Measurements from ENCODE around the gene CAMKMT. TPM values are rescaled to one million over a fixed set of nuclear protein-coding genes. Genes with fewer than 3 reads are reported as not detected.
"Not testable (repeated sequence)": the region's sequence is repeated elsewhere in the genome, so short reads cannot be mapped to it uniquely, and the experiment has no call there.

The CAMKMT gene
- total RNA-seq, 2 donors from 2014 or later, result 10.7 to 11.6 TPM

- no peak overlapping the region for H3K27ac ChIP-seq
- no peak overlapping the region for H3K9ac ChIP-seq (ENCODE audit: low read depth in 2 of 2, low read length in 2 of 2)
- no peaks in the 10 kb centered on the region for H3K27me3 ChIP-seq
- intact Hi-C loops (cut with DNase I), result no loop called here
- no peak for TF ChIP-seq CTCF (IDR thresholded peaks at IDR 0.05)
- no peak for DNase-seq
- H3K4me1 ChIP-seq, result no peaks in the 10 kb centered on the region
- no peaks in the 10 kb centered on the region for H3K36me3 ChIP-seq
- H3K4me3 ChIP-seq, result no peak overlapping the region
- no peaks in the 10 kb centered on the region for H3K9me3 ChIP-seq
These were observed 134.4 kb downstream of the CAMKMT start for GRCh38 chr2:44496130-44496529.

DNA sequence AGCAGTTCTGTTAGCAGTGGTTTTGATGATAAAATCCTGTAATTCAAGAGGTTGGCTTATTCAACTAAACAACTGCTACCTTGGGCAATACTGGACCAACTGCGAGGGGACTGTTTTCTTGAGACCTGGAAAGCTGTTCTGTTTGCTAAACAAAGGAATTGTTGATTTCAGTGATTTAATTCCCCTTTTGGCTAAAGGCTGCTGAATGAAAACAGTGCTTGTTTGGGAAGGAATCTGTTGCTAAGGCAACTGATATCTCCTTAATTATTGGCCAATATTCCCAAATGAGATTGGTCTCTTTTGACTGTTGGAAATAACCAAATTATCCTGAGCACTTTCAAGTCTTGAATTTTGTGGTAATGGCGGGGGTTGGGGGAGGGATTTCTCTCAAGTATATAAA is 136.8 kb downstream of the CAMKMT start:
- Histone ChIP-seq H3K4me3 (no peak overlapping the region), H3K4me1 (no peaks in the 10 kb centered on the region), H3K9me3 (no peaks in the 10 kb centered on the region), H3K27ac (no peak overlapping the region), H3K9ac (ENCODE audit: low read depth in 2 of 2, low read length in 2 of 2) (no peak overlapping the region), H3K27me3 (no peaks in the 10 kb centered on the region), H3K36me3 (no peaks in the 10 kb centered on the region)
- no peak for TF ChIP-seq CTCF (IDR thresholded peaks at IDR 0.05)
- intact Hi-C loops (cut with DNase I), result no loop called here
- DNase-seq, result no peak

GRCh38 chr2:44505664-44506063 is 143.9 kb downstream of the CAMKMT start:
- H3K27me3 ChIP-seq; H3K9me3 ChIP-seq; H3K36me3 ChIP-seq; DNase-seq; H3K4me3 ChIP-seq; intact Hi-C loops (cut with DNase I); H3K4me1 ChIP-seq; H3K27ac ChIP-seq; H3K9ac ChIP-seq (ENCODE audit: low read depth in 2 of 2, low read length in 2 of 2): not testable (repeated sequence)

GRCh38 chr2:44510246-44510645 is 148.5 kb downstream of the CAMKMT start:
- Histone ChIP-seq H3K4me3 (no peak overlapping the region), H3K9me3 (no peaks in the 10 kb centered on the region), H3K4me1 (no peaks in the 10 kb centered on the region), H3K27ac (no peak overlapping the region), H3K36me3 (no peaks in the 10 kb centered on the region), H3K27me3 (no peaks in the 10 kb centered on the region), H3K9ac (ENCODE audit: low read depth in 2 of 2, low read length in 2 of 2) (no peak overlapping the region)
- no peak for TF ChIP-seq CTCF (IDR thresholded peaks at IDR 0.05)
- intact Hi-C loops (cut with DNase I), result no loop called here
- no peak for DNase-seq

DNA sequence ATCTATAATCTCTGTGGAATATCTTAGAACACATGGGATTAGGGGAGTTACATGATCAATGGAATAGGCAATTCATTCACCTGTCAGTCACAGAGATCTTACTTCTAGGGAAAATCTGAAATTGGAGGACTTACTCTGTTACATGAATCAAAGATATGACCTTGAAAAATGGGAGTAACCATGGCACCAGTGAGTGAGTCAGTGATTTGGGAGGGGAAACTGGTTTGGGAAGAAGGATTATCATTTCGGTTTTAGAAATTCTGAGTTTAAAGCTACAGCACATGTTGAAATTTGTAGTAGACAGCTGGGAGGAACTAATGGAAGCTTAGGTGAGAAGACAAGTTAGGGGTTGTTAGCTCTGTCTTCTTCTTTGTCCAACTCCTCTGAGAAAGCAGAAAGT is 153.7 kb downstream of the CAMKMT start:
- intact Hi-C loops (cut with DNase I), result no loop called here
- H3K36me3 ChIP-seq, result no peaks in the 10 kb centered on the region
- no peak for DNase-seq
- no peaks in the 10 kb centered on the region for H3K27me3 ChIP-seq
- no peak for TF ChIP-seq CTCF (IDR thresholded peaks at IDR 0.05)
- H3K9ac ChIP-seq (ENCODE audit: low read depth in 2 of 2, low read length in 2 of 2), result no peak overlapping the region
- H3K27ac ChIP-seq, result no peak overlapping the region
- no peaks in the 10 kb centered on the region for H3K4me1 ChIP-seq
- no peaks in the 10 kb centered on the region for H3K9me3 ChIP-seq
- no peak overlapping the region for H3K4me3 ChIP-seq

- Histone ChIP-seq H3K9me3 (no peaks in the 10 kb centered on the region), H3K27me3 (no peaks in the 10 kb centered on the region), H3K36me3 (no peaks in the 10 kb centered on the region), H3K9ac (ENCODE audit: low read depth in 2 of 2, low read length in 2 of 2) (no peak overlapping the region), H3K4me1 (no peaks in the 10 kb centered on the region), H3K4me3 (no peak overlapping the region), H3K27ac (no peak overlapping the region)
- intact Hi-C loops (cut with DNase I), result no loop called here
- DNase-seq, result no peak
- TF ChIP-seq CTCF (IDR thresholded peaks at IDR 0.05), result no peak
These were observed 157.3 kb downstream of the CAMKMT start for GRCh38 chr2:44519026-44519425.

Measured in colonic mucosa (tissue), 4 donors.